WERI-Rb-1 (cell line): Measurements from ENCODE around the gene SYCN.

Source experiments
- DNase-seq: peaks from one replicate; pipeline ENCODE4 v3.0.0-alpha.2; 2020
- H3K27ac ChIP-seq: fragments of 250-450 bp; sonication (Bioruptor Pico); 2 replicates; pipeline ENCODE4 v1.5.1; 2020; ENCODE audit warnings: mild to moderate bottlenecking, moderate library complexity
- H3K27me3 ChIP-seq: fragments of 250-450 bp; sonication (Bioruptor Pico); 2 replicates; pipeline ENCODE4 v1.5.1; 2021; ENCODE audit warnings: mild to moderate bottlenecking, low read depth, moderate library complexity; ENCODE audit not compliant: insufficient read depth, severe bottlenecking
- H3K36me3 ChIP-seq: fragments of 250-450 bp; sonication (Bioruptor Pico); 2 replicates; pipeline ENCODE4 v1.5.1; 2020; ENCODE audit warnings: mild to moderate bottlenecking, moderate library complexity
- H3K4me3 ChIP-seq: 2 replicates; pipeline ENCODE4 v1.5.1; 2011; ENCODE audit warnings: low read depth, mild to moderate bottlenecking, control low read depth, low read length
- H3K9me3 ChIP-seq: fragments of 250-450 bp; sonication (Bioruptor Pico); 2 replicates; pipeline ENCODE4 v1.5.1; 2021; ENCODE audit warnings: mild to moderate bottlenecking, moderate library complexity; ENCODE audit not compliant: severe bottlenecking
- CTCF ChIP-seq: IDR thresholded peaks from 2 replicates; pipeline ENCODE4 v1.5.1; 2011; ENCODE audit warnings: low read depth, mild to moderate bottlenecking, control low read depth, inconsistent platforms, low read length

SYCN gene

GRCh38 chr19:39174142-39174541 is 29.9 kb downstream of the SYCN start:
- no peak for TF ChIP-seq CTCF
- DNase-seq = no peak
- Histone ChIP-seq H3K27ac (no peak overlapping the region), H3K27me3 (no peaks in the 10 kb centered on the region), H3K36me3 (peaks cover 74% of the 10 kb centered on the region), H3K9me3 (no peaks in the 10 kb centered on the region), H3K4me3 (no peak overlapping the region)

DNA sequence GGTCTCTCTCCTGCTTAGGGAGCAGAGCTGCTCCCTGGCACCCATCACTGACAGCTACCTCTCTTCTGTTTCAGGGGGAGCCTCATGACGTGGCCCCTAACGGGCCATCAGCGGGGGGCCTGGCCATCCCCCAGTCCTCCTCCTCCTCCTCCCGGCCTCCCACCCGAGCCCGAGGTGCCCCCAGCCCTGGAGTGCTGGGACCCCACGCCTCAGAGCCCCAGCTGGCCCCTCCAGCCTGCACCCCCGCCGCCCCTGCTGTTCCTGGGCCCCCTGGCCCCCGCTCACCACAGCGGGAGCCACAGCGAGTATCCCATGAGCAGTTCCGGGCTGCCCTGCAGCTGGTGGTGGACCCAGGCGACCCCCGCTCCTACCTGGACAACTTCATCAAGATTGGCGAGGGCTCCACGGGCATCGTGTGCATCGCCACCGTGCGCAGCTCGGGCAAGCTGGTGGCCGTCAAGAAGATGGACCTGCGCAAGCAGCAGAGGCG is 30.5 kb downstream of the SYCN start:
- Histone ChIP-seq H3K4me3 (no peak overlapping the region), H3K36me3 (peaks cover 69% of the 10 kb centered on the region), H3K27ac (no peak overlapping the region), H3K27me3 (no peaks in the 10 kb centered on the region), H3K9me3 (no peaks in the 10 kb centered on the region)
- no peak for DNase-seq
- no peak for TF ChIP-seq CTCF

GRCh38 chr19:39172700-39173501 is 31.2 kb downstream of the SYCN start:
- Histone ChIP-seq H3K27me3 (no peaks in the 10 kb centered on the region), H3K36me3 (peaks cover 67% of the 10 kb centered on the region), H3K9me3 (no peaks in the 10 kb centered on the region), H3K4me3 (no peak overlapping the region), H3K27ac (peak overlapping the region; percentile 41; the same call in 1 of the 2 replicates)
- no peak for TF ChIP-seq CTCF
- no peak for DNase-seq

GRCh38 chr19:39171479-39172465 is 32.3 kb downstream of the SYCN start:
- no peak overlapping the region for H3K4me3 ChIP-seq
- peak overlapping the region; percentile 74 for H3K27ac ChIP-seq
- TF ChIP-seq CTCF = no peak
- H3K36me3 ChIP-seq = peaks cover 55% of the 10 kb centered on the region
- no peaks in the 10 kb centered on the region for H3K9me3 ChIP-seq
- no peaks in the 10 kb centered on the region for H3K27me3 ChIP-seq
- peak; percentile 63 for DNase-seq

DNA sequence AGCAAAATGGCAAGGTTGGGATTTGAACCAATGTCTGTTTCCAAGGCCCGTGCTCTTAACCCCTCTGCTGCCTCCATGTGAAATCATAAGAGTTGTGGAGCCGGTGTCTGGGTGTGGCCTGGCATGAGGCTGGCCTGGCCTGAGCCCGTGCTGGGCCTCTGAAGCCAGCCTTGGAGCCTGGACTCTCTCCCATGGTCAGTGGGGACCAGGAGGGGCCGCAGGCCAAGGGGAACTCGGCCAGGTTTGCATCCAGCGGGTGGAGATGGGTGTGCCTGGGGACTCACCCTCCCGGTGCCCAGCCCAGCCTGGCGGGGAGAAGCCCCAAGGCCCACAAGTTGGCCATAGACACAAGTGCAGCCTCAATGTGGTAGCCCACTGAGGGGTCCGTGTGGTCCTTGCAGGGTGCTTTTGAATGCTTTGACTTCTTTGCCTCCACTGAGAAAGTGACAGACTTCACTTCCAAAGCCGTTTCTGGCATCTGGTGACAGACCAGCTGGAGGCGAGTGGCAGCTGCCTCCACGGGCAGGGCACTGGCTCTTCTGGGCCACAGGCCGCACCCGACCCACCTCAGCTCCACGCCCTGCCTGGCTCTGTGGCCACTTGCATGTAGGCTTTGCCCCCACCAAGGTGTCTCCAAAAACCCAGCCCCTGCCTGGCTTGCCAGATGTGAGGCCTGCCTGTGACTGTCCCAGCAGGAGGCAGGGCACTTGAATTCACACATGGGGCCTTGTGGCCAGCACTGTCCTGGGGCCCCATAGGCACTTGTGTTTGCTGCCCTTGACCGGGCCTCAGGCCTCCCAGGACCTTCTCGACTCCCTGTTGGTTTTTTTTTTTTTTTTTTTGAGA is 33.5 kb downstream of the SYCN start:
- H3K36me3 ChIP-seq = peaks cover 44% of the 10 kb centered on the region
- no peaks in the 10 kb centered on the region for H3K27me3 ChIP-seq
- no peak overlapping the region for H3K4me3 ChIP-seq
- DNase-seq = no peak
- H3K27ac ChIP-seq = peak overlapping the region; percentile 74
- no peaks in the 10 kb centered on the region for H3K9me3 ChIP-seq
- no peak for TF ChIP-seq CTCF
